GM12878 (cell line): ENCODE results near the gene CCNL1. TPM values are rescaled to one million over a fixed set of nuclear protein-coding genes. Genes with fewer than 3 reads are reported as not detected.

Experiments
- BCL3 ChIP-seq: IDR thresholded peaks from 2 replicates; pipeline ENCODE4 v1.6.1; 2011; ENCODE audit warnings: borderline replicate concordance, low read depth, mild to moderate bottlenecking, moderate library complexity, low read length; ENCODE audit not compliant: insufficient read depth, poor library complexity, severe bottlenecking
- CHD4 ChIP-seq: fragments of 200-600 bp; sonication (generic); IDR thresholded peaks from 2 replicates; pipeline ENCODE4 v1.6.1; 2016; ENCODE audit warnings: mild to moderate bottlenecking
- E2F8 ChIP-seq: fragments of 450-650 bp; IDR thresholded peaks from 2 replicates; pipeline ENCODE4 v1.6.1; 2018; ENCODE audit warnings: mild to moderate bottlenecking, low read depth, moderate library complexity; ENCODE audit not compliant: partially characterized antibody
- EGR1 ChIP-seq, 2 experiments: IDR thresholded peaks; 1 replicate in 1 of 2; 2 replicates in 1 of 2; pipeline ENCODE4 v1.6.1; 2011 to 2012; ENCODE audit warnings: low read depth in 2 of 2, low read length in 2 of 2, borderline replicate concordance in 1 of 2, mild to moderate bottlenecking in 1 of 2, moderate library complexity in 1 of 2
- HCFC1 ChIP-seq: fragments of 150-350 bp; IDR thresholded peaks from 2 replicates; pipeline ENCODE4 v1.6.1; 2014; ENCODE audit warnings: low read length
- IKZF1 ChIP-seq: fragments of 450-650 bp; conservative IDR thresholded peaks from 2 replicates; pipeline ENCODE4 v1.6.1; 2017; ENCODE audit warnings: antibody characterized with exemption, mild to moderate bottlenecking
- NBN ChIP-seq: fragments of 450-650 bp; IDR thresholded peaks from 2 replicates; pipeline ENCODE4 v1.6.1; 2016
- NR2F1 ChIP-seq: fragments of 450-650 bp; conservative IDR thresholded peaks from 2 replicates; pipeline ENCODE4 v1.6.1; 2017; ENCODE audit warnings: mild to moderate bottlenecking
- POLR2A ChIP-seq: IDR thresholded peaks from 2 replicates; pipeline ENCODE4 v1.6.1; 2011; ENCODE audit warnings: low read depth, mild to moderate bottlenecking, low read length
- POU2F2 ChIP-seq: IDR thresholded peaks from 3 replicates; pipeline ENCODE4 v1.6.1; 2011; ENCODE audit warnings: low read depth, mild to moderate bottlenecking, low read length, borderline replicate concordance
- PRDM15 ChIP-seq: fragments of 450-650 bp; formaldehyde crosslinking; IDR thresholded peaks from 2 replicates; pipeline ENCODE4 v1.4.0; 2020; ENCODE audit warnings: mild to moderate bottlenecking, moderate library complexity
- RAD51 ChIP-seq: fragments of 450-650 bp; IDR thresholded peaks from 2 replicates; pipeline ENCODE4 v1.6.1; 2016; ENCODE audit warnings: moderate library complexity, mild to moderate bottlenecking, inconsistent platforms
- SKIL ChIP-seq: fragments of 450-650 bp; IDR thresholded peaks from 2 replicates; pipeline ENCODE4 v1.6.1; 2017; ENCODE audit warnings: mild to moderate bottlenecking, low read depth, inconsistent platforms; ENCODE audit not compliant: poor library complexity, severe bottlenecking
- SRF ChIP-seq, 2 experiments: IDR thresholded peaks; 2 replicates each; pipeline ENCODE4 v1.6.1; 2011; ENCODE audit warnings: low read depth in 2 of 2, low read length in 2 of 2, mild to moderate bottlenecking in 1 of 2, moderate library complexity in 1 of 2
- STAT3 ChIP-seq: IDR thresholded peaks from 2 replicates; pipeline ENCODE4 v1.6.1; 2011; ENCODE audit warnings: low read depth, low read length, improper control_type of control experiment
- YBX1 ChIP-seq: fragments of 450-650 bp; IDR thresholded peaks from 2 replicates; pipeline ENCODE4 v1.6.1; 2016; ENCODE audit warnings: antibody characterized with exemption
- polyA plus RNA-seq, 11 experiments: library from polyadenylated mRNA; depleted of rRNA in 4 of 11; unstranded in 6 of 11; stranded (reverse) in 5 of 11; fragments of >200 nt; fragmentation: Nextera tagmentation in 4 of 11; fragmentation: Illumina TruSeq in 1 of 11; extraction: Ambion mirVana in 4 of 11; extraction: Trizol in 1 of 11; gene quantifications; 1 replicate in 1 of 11; 2 replicates in 10 of 11; pipeline versions ENCODE4 v1.2.1 to v1.2.3, GENCODE V29; 2011 to 2016; ENCODE audit warnings: inconsistent platforms in 2 of 11, missing spikeins in 2 of 11, low read depth in 1 of 11
- total RNA-seq, 4 experiments: library from RNA; depleted of rRNA in 3 of 4; stranded (reverse); fragments of >200 nt in 3 of 4; fragmentation: Illumina TruSeq in 1 of 4; extraction: Trizol in 1 of 4; gene quantifications; 2 replicates each; pipeline versions ENCODE4 v1.2.1 to v1.2.3, GENCODE V29; 2013 to 2021

The CCNL1 gene
- total and polyA plus RNA-seq, 10 of the 15 experiments (the other 5 are each of a cell fraction or from before 2014, with no cell fraction given) = 22.2 to 174 (median 115) TPM

DNA sequence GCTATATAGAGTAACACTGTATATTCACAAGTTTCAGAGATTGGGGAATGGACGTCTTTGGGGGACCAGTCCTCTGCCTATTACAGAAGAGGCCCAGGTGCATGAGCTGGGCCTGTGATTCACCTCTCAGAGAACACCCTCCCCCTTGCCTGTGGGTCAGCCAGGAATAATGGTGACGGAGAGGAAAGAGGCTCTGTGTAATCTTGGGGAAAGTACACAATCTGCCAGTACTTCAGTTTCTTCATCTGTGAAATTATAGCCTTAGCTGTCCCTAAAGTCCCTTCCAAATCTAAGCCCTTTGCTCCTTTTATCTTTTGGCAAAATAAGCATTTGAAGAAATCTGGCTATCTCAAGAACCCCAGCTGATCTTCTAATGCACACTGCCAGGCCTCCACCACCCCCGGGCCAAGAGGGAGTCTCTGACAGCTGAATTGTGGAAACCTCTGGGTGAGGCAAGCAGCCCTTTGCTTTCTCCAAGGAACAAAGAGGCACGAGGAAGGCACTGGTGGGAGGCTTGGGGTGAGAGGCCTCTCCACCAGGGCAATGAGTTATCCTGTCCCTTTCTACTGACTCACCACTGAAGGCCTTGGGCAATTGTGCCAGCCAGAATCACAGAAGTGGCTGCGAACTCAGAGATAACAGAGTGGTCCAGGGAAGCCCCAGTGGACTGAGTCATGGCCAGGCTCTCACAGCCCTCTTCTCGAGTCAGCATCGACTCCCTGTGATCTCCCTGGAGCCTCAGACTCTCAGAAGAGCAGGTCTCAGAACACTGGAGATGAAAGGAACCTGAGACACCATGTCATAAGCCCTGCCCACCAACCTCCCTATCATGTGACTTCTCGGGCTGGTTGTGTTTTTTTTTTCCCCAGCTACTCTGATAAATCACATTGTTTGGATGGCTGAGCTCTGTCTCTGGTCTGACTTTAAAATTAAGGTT is 31.8 kb downstream of the CCNL1 start (continued):
- TF ChIP-seq HCFC1 = no peak
- TF ChIP-seq E2F8 = no peak
- TF ChIP-seq NBN = no peak
- TF ChIP-seq IKZF1 = no peak
- no peak for TF ChIP-seq POU2F2
- TF ChIP-seq CHD4 = no peak
- TF ChIP-seq SRF (IDR thresholded peaks at IDR 0.05; ENCODE audit: low read depth in 2 of 2, low read length in 2 of 2) = no peak
- TF ChIP-seq PRDM15 (CRISPR knock-in tag) = no peak
- no peak for TF ChIP-seq SKIL
- TF ChIP-seq POLR2A = no peak
- no peak for TF ChIP-seq NR2F1
- TF ChIP-seq RAD51 = peak; percentile 65; the same call in 1 of the 2 replicates
- no peak for TF ChIP-seq STAT3
- no peak for TF ChIP-seq YBX1
- TF ChIP-seq EGR1 (IDR thresholded peaks at IDR 0.05; ENCODE audit: borderline replicate concordance in 1 of 2, low read depth in 2 of 2, low read length in 2 of 2) = no peak
- no peak for TF ChIP-seq BCL3
